Stomach (tissue), 9 donors: ENCODE results near the gene THSD4. TPM values are rescaled to one million over a fixed set of nuclear protein-coding genes. Genes with fewer than 3 reads are reported as not detected.

Source experiments
- DNase-seq, 2 donors: peaks; one replicate each; pipeline versions ENCODE4 v3.0.0 to v3.0.0-alpha.2; 2013 to 2019
- H3K27ac ChIP-seq, 5 donors: fragments of 200-600 bp in 4 of 5; sonication (generic) in 4 of 5; one replicate each; pipeline ENCODE4 v1.5.1; 2013 to 2019; ENCODE audit warnings: mild to moderate bottlenecking in 1 of 5, moderate library complexity in 1 of 5
- H3K27me3 ChIP-seq, 3 donors: fragments of 200-600 bp; sonication (generic); one replicate each; pipeline ENCODE4 v1.5.1; 2017 to 2019; ENCODE audit warnings: mixed run types in 1 of 3
- H3K36me3 ChIP-seq, 4 donors: fragments of 200-600 bp; sonication (generic); 1 replicate in 3 of 4; 2 replicates in 1 of 4; pipeline ENCODE4 v1.5.1; 2016 to 2019
- H3K4me1 ChIP-seq, 4 donors: fragments of 200-600 bp; sonication (generic); one replicate each; pipeline ENCODE4 v1.5.1; 2016 to 2019
- H3K4me3 ChIP-seq, 4 donors: fragments of 200-600 bp; sonication (generic) in 3 of 4; one replicate each; pipeline ENCODE4 v1.5.1; 2016 to 2019; ENCODE audit warnings: mild to moderate bottlenecking in 1 of 4
- H3K9me3 ChIP-seq, 4 donors: fragments of 200-600 bp; sonication (generic); one replicate each; pipeline ENCODE4 v1.5.1; 2016 to 2019
- EP300 ChIP-seq: sonication (generic); formaldehyde crosslinking; IDR thresholded peaks from one replicate; pipeline ENCODE4 v1.6.1; 2017; ENCODE audit warnings: antibody characterized with exemption
- POLR2A ChIP-seq, 4 donors: fragments of 450-650 bp; IDR thresholded peaks; one replicate each; pipeline ENCODE4 v1.6.1; 2016; ENCODE audit warnings: antibody characterized with exemption in 4 of 4, control low read depth in 2 of 4, mild to moderate bottlenecking in 1 of 4, moderate library complexity in 1 of 4
- POLR2AphosphoS5 ChIP-seq, 3 donors: sonication (generic); formaldehyde crosslinking; IDR thresholded peaks; one replicate each; pipeline ENCODE4 v1.6.1; 2016; ENCODE audit warnings: antibody characterized with exemption in 3 of 3
- WGBS, 5 donors: extraction: QIAGEN DNeasy Blood & Tissue Kit in 3 of 5; methylation state at CpG; one replicate each; pipeline versions ENCODE4 v1.1.5 to v1.1.7; 2013 to 2018; 5-methylcytosine and 5-hydroxymethylcytosine counted together
- intact Hi-C: fragments of 100-400 bp; cut with DNase I; formaldehyde crosslinking; loops from one replicate; pipeline ENCODE4 v1.15.1; 2023; ENCODE audit warnings: low total_unique reads
- polyA plus RNA-seq, 3 donors: library from polyadenylated mRNA; stranded (reverse); fragments of 200-250 nt; gene quantifications; one replicate each; pipeline ENCODE4 v1.2.3, GENCODE V29; 2013
- total RNA-seq, 5 donors: library from RNA; depleted of rRNA; stranded (reverse); fragments of >200 nt; gene quantifications; one replicate each; pipeline versions ENCODE4 v1.1.0 to v1.2.3, GENCODE V29; 2014 to 2016
- TF ChIP-seq, protein P1 (sequence below), 7 experiments: fragments of 450-650 bp in 4 of 7; fragments of 200-600 bp in 3 of 7; sonication (generic) in 3 of 7; IDR thresholded peaks; one replicate each; pipeline ENCODE4 v1.5.1; 2016 to 2019; ENCODE audit warnings: antibody characterized with exemption in 7 of 7, control low read depth in 2 of 7, mild to moderate bottlenecking in 1 of 7
- donor health status: healthy with polysubstance abuse.
- donor health status: Bipolar disorder and iron deficiency.
- donor health status: healthy.

The THSD4 gene
- total and polyA plus RNA-seq, 8 donors: 1.8 to 79.4 (median 22.0) TPM

GRCh38 chr15:71352765-71353164, 237.5 kb downstream of the THSD4 start:
- intact Hi-C loops: no loop called here
- 66 to 79% (median 75%) methylated on average over 5 to 6 of the region's 6 CpGs for WGBS, 5 donors
- H3K27ac ChIP-seq: peak overlapping the region in 2 of 5 donors; percentile 12 to 47
- TF ChIP-seq POLR2A (IDR thresholded peaks at IDR 0.05) (no peak), EP300 (no peak), POLR2AphosphoS5 (IDR thresholded peaks at IDR 0.05) (no peak)
- TF ChIP-seq, protein P1, sequence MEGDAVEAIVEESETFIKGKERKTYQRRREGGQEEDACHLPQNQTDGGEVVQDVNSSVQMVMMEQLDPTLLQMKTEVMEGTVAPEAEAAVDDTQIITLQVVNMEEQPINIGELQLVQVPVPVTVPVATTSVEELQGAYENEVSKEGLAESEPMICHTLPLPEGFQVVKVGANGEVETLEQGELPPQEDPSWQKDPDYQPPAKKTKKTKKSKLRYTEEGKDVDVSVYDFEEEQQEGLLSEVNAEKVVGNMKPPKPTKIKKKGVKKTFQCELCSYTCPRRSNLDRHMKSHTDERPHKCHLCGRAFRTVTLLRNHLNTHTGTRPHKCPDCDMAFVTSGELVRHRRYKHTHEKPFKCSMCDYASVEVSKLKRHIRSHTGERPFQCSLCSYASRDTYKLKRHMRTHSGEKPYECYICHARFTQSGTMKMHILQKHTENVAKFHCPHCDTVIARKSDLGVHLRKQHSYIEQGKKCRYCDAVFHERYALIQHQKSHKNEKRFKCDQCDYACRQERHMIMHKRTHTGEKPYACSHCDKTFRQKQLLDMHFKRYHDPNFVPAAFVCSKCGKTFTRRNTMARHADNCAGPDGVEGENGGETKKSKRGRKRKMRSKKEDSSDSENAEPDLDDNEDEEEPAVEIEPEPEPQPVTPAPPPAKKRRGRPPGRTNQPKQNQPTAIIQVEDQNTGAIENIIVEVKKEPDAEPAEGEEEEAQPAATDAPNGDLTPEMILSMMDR (IDR thresholded peaks at IDR 0.05): no peak
- H3K4me1 ChIP-seq: peaks cover 7 to 15% (median 10%) of the 10 kb centered on the region in 4 donors
- no peaks in the 10 kb centered on the region for H3K27me3 ChIP-seq
- no peak for DNase-seq
- H3K4me3 ChIP-seq: no peak overlapping the region
- H3K36me3 ChIP-seq: no peaks in the 10 kb centered on the region
- H3K9me3 ChIP-seq: no peaks in the 10 kb centered on the region

DNA sequence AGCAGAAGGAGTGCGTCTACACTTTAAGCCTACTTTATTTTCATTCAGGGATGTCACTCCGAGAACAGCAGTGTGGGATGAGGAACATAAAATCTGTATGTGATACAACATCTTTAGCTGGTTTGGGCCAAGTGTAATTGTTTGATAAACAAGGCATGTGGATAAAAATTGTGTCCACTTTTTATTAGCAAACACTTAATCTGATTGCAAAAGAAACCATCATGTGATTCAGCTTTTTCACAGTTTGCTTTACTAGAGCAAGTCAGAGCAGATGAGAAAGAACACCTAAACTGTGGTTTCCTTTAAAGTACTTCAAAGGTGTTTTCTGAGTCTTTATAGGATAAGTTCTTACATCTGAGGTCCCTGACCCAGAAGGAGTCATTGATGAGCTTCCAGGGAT, 237.9 kb downstream of the THSD4 start:
- H3K36me3 ChIP-seq: no peaks in the 10 kb centered on the region
- no peaks in the 10 kb centered on the region for H3K9me3 ChIP-seq
- DNase-seq: no peak
- peaks cover 7 to 19% (median 10%) of the 10 kb centered on the region in 4 donors for H3K4me1 ChIP-seq
- H3K27ac ChIP-seq: peak overlapping the region in 2 of 5 donors; percentile 12 to 47
- H3K27me3 ChIP-seq: no peaks in the 10 kb centered on the region
- no peak overlapping the region for H3K4me3 ChIP-seq
- WGBS, 5 donors: 77 to 91% (median 83%) methylated on average over 2 of the region's 2 CpGs
- intact Hi-C loops: no loop called here
- TF ChIP-seq EP300 (no peak), POLR2A (IDR thresholded peaks at IDR 0.05) (no peak)

GRCh38 chr15:71355268-71355667, 240.0 kb downstream of the THSD4 start:
- DNase-seq: no peak
- Histone ChIP-seq H3K4me3 (no peak overlapping the region), H3K27ac (peak overlapping the region in 1 of 5 donors; percentile 47), H3K36me3 (no peaks in the 10 kb centered on the region), H3K27me3 (no peaks in the 10 kb centered on the region), H3K4me1 (peaks cover 7 to 19% (median 10%) of the 10 kb centered on the region in 4 donors), H3K9me3 (no peaks in the 10 kb centered on the region)
- intact Hi-C loops: no loop called here
- 86 to 94% (median 89%) methylated on average over 3 of the region's 3 CpGs for WGBS, 5 donors
- TF ChIP-seq EP300 (no peak), POLR2A (IDR thresholded peaks at IDR 0.05) (no peak), POLR2AphosphoS5 (IDR thresholded peaks at IDR 0.05) (no peak)
- TF ChIP-seq, protein P1 (IDR thresholded peaks at IDR 0.05): no peak

DNA sequence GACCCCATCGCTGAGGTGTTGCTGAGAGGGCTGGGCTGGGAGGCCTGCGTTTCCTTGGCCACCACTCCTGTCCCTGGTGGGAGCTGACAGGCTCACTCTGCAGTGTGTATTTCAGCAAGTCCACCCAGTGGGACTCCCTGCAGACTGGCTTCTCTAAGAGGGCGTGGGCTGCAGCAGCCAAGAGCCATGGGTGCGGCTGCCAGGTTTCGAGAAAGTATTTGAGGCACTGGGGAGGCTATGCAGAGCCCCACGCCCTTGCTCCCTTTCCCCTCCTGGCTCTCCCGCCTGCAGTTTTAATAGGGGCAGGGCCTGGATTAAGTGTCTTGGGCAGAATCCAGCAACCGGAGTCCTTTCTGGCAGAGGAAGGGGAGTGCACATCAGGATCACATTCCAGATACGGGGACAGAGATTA, 242.1 kb downstream of the THSD4 start:
- no peak overlapping the region for H3K4me3 ChIP-seq
- intact Hi-C loops: no loop called here
- peak in 1 of 2 donors; percentile 81 for DNase-seq
- TF ChIP-seq POLR2AphosphoS5 (IDR thresholded peaks at IDR 0.05): no peak
- TF ChIP-seq POLR2A (IDR thresholded peaks at IDR 0.05): no peak
- TF ChIP-seq, protein P1 (IDR thresholded peaks at IDR 0.05): no peak
- no peak for TF ChIP-seq EP300
- H3K4me1 ChIP-seq: peaks cover 7 to 19% (median 10%) of the 10 kb centered on the region in 4 donors
- WGBS, 5 donors: 14 to 41% (median 29%) methylated on average over 8 to 9 of the region's 9 CpGs
- no peaks in the 10 kb centered on the region for H3K36me3 ChIP-seq
- H3K9me3 ChIP-seq: no peaks in the 10 kb centered on the region
- H3K27ac ChIP-seq: peak overlapping the region in 1 of 5 donors; percentile 46
- H3K27me3 ChIP-seq: no peaks in the 10 kb centered on the region

- 89 to 97% (median 92%) methylated on average over 4 of the region's 4 CpGs for WGBS, 5 donors
- Histone ChIP-seq H3K36me3 (no peaks in the 10 kb centered on the region), H3K27me3 (no peaks in the 10 kb centered on the region), H3K4me3 (no peak overlapping the region), H3K9me3 (no peaks in the 10 kb centered on the region), H3K4me1 (peaks cover 7 to 19% (median 10%) of the 10 kb centered on the region in 4 donors), H3K27ac (peak overlapping the region in 1 of 5 donors; percentile 46)
- no peak for DNase-seq
- TF ChIP-seq POLR2AphosphoS5 (IDR thresholded peaks at IDR 0.05) (no peak), EP300 (no peak), POLR2A (IDR thresholded peaks at IDR 0.05) (no peak)
- TF ChIP-seq, protein P1 (IDR thresholded peaks at IDR 0.05): no peak
- intact Hi-C loops: no loop called here
Measured at GRCh38 chr15:71357967-71358366, 242.7 kb downstream of the THSD4 start.
